ENCODE measurements around the gene PTPRM. TPM values are rescaled to one million over a fixed set of nuclear protein-coding genes. Genes with fewer than 3 reads are reported as not detected.

The PTPRM gene
- total and polyA plus RNA-seq, 4 donors = 9.2 to 23.0 (median 12.7) TPM

DNA sequence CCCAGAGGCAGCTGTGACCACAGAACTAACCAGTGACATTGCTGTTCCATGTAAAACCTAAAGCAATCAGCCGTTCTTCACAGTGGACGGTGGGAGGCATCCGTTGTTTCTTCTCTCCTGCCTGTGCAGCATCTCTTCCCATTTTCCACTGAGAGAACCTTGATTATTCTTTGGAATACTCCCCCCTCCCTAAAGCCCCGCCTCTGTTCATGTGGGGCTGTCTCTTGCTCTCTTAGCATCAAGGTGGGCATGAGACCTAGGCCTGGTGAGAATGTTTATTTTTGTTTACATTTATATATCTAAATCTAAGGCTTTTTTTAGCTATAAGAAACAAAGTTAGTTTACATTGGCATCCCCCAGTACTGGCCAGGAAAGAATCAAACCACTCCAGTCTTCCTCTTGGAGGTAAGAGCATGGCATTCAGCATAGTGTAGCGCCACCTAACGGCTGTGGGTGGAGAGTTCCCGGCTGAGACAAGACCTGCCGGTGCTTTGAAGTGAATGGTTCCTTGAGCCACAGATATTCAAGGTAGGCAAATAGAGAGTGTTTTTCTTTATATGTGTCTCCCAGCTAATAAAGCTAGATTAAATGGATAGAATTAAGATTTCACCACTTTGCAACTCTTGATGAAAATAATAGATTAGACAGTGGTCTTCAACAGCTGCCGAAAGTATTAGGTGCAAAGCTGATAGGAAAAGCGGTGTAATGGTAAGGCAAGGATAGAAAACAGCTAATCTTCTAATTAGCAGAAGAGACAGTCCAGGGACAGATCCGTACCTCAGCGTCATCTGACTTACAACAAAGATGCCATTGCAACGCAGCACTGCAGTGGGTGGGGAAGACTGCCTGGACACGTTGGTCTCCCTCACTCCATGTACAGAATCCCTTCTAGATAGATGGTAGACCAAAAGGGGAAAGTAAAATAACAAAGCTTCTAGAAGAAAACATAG is 822.5 kb downstream of the PTPRM start:
- Histone ChIP-seq H3K36me3 (ENCODE audit: control insufficient read depth in 4 of 4, insufficient read depth in 3 of 4, low read depth in 1 of 4, low read length in 3 of 4) (peaks cover 0 to 4% (median 2%) of the 10 kb centered on the region in 4 donors), H3K4me3 (ENCODE audit: low read depth in 1 of 3, low read length in 3 of 3) (no peak overlapping the region), H3K27me3 (ENCODE audit: control insufficient read depth in 4 of 4, insufficient read depth in 4 of 4, low read length in 3 of 4) (no peaks in the 10 kb centered on the region), H3K4me1 (ENCODE audit: control insufficient read depth in 4 of 4, insufficient read depth in 4 of 4, low read length in 3 of 4) (no peaks in the 10 kb centered on the region), H3K9ac (ENCODE audit: low read depth in 1 of 2, low read length in 2 of 2) (no peak overlapping the region), H3K27ac (ENCODE audit: low read depth in 1 of 2, low read length in 2 of 2) (no peak overlapping the region), H3K9me3 (ENCODE audit: control insufficient read depth in 4 of 4, low read length in 3 of 4) (no peaks in the 10 kb centered on the region)
- TF ChIP-seq, protein P1, sequence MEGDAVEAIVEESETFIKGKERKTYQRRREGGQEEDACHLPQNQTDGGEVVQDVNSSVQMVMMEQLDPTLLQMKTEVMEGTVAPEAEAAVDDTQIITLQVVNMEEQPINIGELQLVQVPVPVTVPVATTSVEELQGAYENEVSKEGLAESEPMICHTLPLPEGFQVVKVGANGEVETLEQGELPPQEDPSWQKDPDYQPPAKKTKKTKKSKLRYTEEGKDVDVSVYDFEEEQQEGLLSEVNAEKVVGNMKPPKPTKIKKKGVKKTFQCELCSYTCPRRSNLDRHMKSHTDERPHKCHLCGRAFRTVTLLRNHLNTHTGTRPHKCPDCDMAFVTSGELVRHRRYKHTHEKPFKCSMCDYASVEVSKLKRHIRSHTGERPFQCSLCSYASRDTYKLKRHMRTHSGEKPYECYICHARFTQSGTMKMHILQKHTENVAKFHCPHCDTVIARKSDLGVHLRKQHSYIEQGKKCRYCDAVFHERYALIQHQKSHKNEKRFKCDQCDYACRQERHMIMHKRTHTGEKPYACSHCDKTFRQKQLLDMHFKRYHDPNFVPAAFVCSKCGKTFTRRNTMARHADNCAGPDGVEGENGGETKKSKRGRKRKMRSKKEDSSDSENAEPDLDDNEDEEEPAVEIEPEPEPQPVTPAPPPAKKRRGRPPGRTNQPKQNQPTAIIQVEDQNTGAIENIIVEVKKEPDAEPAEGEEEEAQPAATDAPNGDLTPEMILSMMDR (IDR thresholded peaks at IDR 0.05; ENCODE audit: low read depth, low read length, missing input control) = peak; percentile 71
- TF ChIP-seq, protein P2, sequence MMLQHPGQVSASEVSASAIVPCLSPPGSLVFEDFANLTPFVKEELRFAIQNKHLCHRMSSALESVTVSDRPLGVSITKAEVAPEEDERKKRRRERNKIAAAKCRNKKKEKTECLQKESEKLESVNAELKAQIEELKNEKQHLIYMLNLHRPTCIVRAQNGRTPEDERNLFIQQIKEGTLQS (IDR thresholded peaks at IDR 0.05) = no peak
- peak; percentile 91 to 95 for TF ChIP-seq RAD21 (IDR thresholded peaks at IDR 0.05)
- DNase-seq (ENCODE audit: low spot score) = peak; percentile 56
- 69% methylated on average over 14 of the region's 14 CpGs for WGBS

DNA sequence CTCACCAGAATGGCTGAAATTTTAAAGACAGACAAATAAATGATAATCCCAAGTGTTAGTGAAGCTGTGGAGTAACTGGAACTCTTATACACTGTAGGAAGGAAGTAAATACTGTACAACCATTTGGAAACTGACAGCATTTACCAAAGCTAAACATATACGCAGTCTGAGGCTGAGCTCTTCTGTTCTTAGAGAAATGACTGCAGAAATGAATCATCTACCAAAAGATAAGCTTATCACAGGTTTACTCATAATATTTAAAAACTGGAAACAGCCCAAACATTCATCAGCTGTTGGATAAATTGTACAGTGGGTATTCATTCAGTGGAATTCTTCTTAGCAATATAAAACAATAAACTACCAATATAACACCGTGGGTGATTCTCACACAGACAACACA is 824.0 kb downstream of the PTPRM start:
- no peak for DNase-seq (ENCODE audit: low spot score)
- no peak overlapping the region for H3K4me3 ChIP-seq (ENCODE audit: low read depth in 1 of 3, low read length in 3 of 3)
- H3K27me3 ChIP-seq (ENCODE audit: control insufficient read depth in 4 of 4, insufficient read depth in 4 of 4, low read length in 3 of 4) = no peaks in the 10 kb centered on the region
- peaks cover 0 to 4% (median 2%) of the 10 kb centered on the region in 4 donors for H3K36me3 ChIP-seq (ENCODE audit: control insufficient read depth in 4 of 4, insufficient read depth in 3 of 4, low read depth in 1 of 4, low read length in 3 of 4)
- no peak for TF ChIP-seq EGR1 (IDR thresholded peaks at IDR 0.05; ENCODE audit: low read depth in 2 of 2)
- TF ChIP-seq FOXA2 (IDR thresholded peaks at IDR 0.05) = no peak
- TF ChIP-seq RXRA (IDR thresholded peaks at IDR 0.05) = no peak
- TF ChIP-seq HNF4G (IDR thresholded peaks at IDR 0.05) = no peak
- TF ChIP-seq, protein P2 (IDR thresholded peaks at IDR 0.05) = no peak
- TF ChIP-seq YY1 (IDR thresholded peaks at IDR 0.05) = no peak
- TF ChIP-seq, protein P3, sequence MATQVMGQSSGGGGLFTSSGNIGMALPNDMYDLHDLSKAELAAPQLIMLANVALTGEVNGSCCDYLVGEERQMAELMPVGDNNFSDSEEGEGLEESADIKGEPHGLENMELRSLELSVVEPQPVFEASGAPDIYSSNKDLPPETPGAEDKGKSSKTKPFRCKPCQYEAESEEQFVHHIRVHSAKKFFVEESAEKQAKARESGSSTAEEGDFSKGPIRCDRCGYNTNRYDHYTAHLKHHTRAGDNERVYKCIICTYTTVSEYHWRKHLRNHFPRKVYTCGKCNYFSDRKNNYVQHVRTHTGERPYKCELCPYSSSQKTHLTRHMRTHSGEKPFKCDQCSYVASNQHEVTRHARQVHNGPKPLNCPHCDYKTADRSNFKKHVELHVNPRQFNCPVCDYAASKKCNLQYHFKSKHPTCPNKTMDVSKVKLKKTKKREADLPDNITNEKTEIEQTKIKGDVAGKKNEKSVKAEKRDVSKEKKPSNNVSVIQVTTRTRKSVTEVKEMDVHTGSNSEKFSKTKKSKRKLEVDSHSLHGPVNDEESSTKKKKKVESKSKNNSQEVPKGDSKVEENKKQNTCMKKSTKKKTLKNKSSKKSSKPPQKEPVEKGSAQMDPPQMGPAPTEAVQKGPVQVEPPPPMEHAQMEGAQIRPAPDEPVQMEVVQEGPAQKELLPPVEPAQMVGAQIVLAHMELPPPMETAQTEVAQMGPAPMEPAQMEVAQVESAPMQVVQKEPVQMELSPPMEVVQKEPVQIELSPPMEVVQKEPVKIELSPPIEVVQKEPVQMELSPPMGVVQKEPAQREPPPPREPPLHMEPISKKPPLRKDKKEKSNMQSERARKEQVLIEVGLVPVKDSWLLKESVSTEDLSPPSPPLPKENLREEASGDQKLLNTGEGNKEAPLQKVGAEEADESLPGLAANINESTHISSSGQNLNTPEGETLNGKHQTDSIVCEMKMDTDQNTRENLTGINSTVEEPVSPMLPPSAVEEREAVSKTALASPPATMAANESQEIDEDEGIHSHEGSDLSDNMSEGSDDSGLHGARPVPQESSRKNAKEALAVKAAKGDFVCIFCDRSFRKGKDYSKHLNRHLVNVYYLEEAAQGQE (IDR thresholded peaks at IDR 0.05) = no peak
- TF ChIP-seq FOXA1 (IDR thresholded peaks at IDR 0.05) = no peak
- no peak for TF ChIP-seq HNF4A (conservative IDR thresholded peaks at IDR 0.05)
- TF ChIP-seq JUND (IDR thresholded peaks at IDR 0.05) = no peak
- TF ChIP-seq GABPA (IDR thresholded peaks at IDR 0.05 in 1 of 2, conservative IDR thresholded peaks at IDR 0.05 in 1 of 2) = no peak
- no peak for TF ChIP-seq RAD21 (IDR thresholded peaks at IDR 0.05)
- TF ChIP-seq, protein P1 (IDR thresholded peaks at IDR 0.05; ENCODE audit: low read depth, low read length, missing input control) = no peak
- no peak for TF ChIP-seq NR2F2 (IDR thresholded peaks at IDR 0.05)
- TF ChIP-seq, protein P4, sequence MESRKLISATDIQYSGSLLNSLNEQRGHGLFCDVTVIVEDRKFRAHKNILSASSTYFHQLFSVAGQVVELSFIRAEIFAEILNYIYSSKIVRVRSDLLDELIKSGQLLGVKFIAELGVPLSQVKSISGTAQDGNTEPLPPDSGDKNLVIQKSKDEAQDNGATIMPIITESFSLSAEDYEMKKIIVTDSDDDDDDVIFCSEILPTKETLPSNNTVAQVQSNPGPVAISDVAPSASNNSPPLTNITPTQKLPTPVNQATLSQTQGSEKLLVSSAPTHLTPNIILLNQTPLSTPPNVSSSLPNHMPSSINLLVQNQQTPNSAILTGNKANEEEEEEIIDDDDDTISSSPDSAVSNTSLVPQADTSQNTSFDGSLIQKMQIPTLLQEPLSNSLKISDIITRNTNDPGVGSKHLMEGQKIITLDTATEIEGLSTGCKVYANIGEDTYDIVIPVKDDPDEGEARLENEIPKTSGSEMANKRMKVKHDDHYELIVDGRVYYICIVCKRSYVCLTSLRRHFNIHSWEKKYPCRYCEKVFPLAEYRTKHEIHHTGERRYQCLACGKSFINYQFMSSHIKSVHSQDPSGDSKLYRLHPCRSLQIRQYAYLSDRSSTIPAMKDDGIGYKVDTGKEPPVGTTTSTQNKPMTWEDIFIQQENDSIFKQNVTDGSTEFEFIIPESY (IDR thresholded peaks at IDR 0.05) = no peak
- 85% methylated on average over 2 of the region's 2 CpGs for WGBS
- no peak overlapping the region for H3K9ac ChIP-seq (ENCODE audit: low read depth in 1 of 2, low read length in 2 of 2)
- no peaks in the 10 kb centered on the region for H3K9me3 ChIP-seq (ENCODE audit: control insufficient read depth in 4 of 4, low read length in 3 of 4)
- H3K4me1 ChIP-seq (ENCODE audit: control insufficient read depth in 4 of 4, insufficient read depth in 4 of 4, low read length in 3 of 4) = no peaks in the 10 kb centered on the region
- H3K27ac ChIP-seq (ENCODE audit: low read depth in 1 of 2, low read length in 2 of 2) = no peak overlapping the region
